HepG2 (cell line): ENCODE data around the gene LIPA. TPM values are rescaled to one million over a fixed set of nuclear protein-coding genes. Genes with fewer than 3 reads are reported as not detected.

Experiments
- ATF7-NPFF ChIP-seq: sonication (generic); formaldehyde crosslinking; IDR thresholded peaks from 2 replicates; pipeline ENCODE4 v1.8.1; 2023; ENCODE audit warnings: mild to moderate bottlenecking, low read depth, missing genetic modification reagents, moderate library complexity
- FOXK2 ChIP-seq: fragments of 450-650 bp; IDR thresholded peaks from 2 replicates; pipeline ENCODE4 v1.6.1; 2016
- GFI1 ChIP-seq: sonication (generic); formaldehyde crosslinking; IDR thresholded peaks from 2 replicates; pipeline ENCODE4 v1.5.0; 2020; ENCODE audit warnings: missing genetic modification reagents, mild to moderate bottlenecking, borderline replicate concordance
- HOXA7 ChIP-seq: sonication (generic); formaldehyde crosslinking; IDR thresholded peaks from 2 replicates; pipeline ENCODE4 v1.8.1; 2022; ENCODE audit warnings: mild to moderate bottlenecking, missing genetic modification reagents, moderate library complexity
- KLF13 ChIP-seq: sonication (generic); formaldehyde crosslinking; IDR thresholded peaks from 2 replicates; pipeline ENCODE4 v1.4.0; 2020; ENCODE audit warnings: mild to moderate bottlenecking, missing genetic modification reagents
- LCORL ChIP-seq, 2 experiments: fragments of 450-650 bp in 1 of 2; sonication (generic) in 1 of 2; formaldehyde crosslinking in 1 of 2; IDR thresholded peaks; 2 replicates each; pipeline versions ENCODE4 v1.5.0 to v1.6.1; 2017 to 2020; ENCODE audit warnings: antibody characterized with exemption in 1 of 2, missing genetic modification reagents in 1 of 2
- MAFG ChIP-seq: sonication (generic); formaldehyde crosslinking; IDR thresholded peaks from 2 replicates; pipeline ENCODE4 v1.5.1; 2020; ENCODE audit warnings: mild to moderate bottlenecking, missing genetic modification reagents
- MTA1 ChIP-seq: sonication (generic); formaldehyde crosslinking; IDR thresholded peaks from 2 replicates; pipeline ENCODE4 v1.4.0; 2020; ENCODE audit warnings: missing genetic modification reagents, mild to moderate bottlenecking, borderline replicate concordance
- NR2C2 ChIP-seq: sonication (generic); formaldehyde crosslinking; IDR thresholded peaks from 2 replicates; pipeline ENCODE4 v1.4.0; 2020; ENCODE audit warnings: missing genetic modification reagents, mild to moderate bottlenecking, moderate library complexity, borderline replicate concordance
- PLRG1 ChIP-seq: fragments of 450-650 bp; conservative IDR thresholded peaks from 2 replicates; pipeline ENCODE4 v1.6.1; 2016
- RARA ChIP-seq: IDR thresholded peaks from 2 replicates; pipeline ENCODE4 v1.6.1; 2016; ENCODE audit warnings: missing genetic modification reagents, missing compliant biosample characterization
- SALL2 ChIP-seq: sonication (generic); formaldehyde crosslinking; IDR thresholded peaks from 2 replicates; pipeline ENCODE4 v1.8.1; 2023; ENCODE audit warnings: mild to moderate bottlenecking, missing genetic modification reagents, inconsistent platforms
- SRSF9 ChIP-seq: fragments of 200-400 bp; formaldehyde crosslinking; IDR thresholded peaks from 2 replicates; pipeline ENCODE4 v1.6.1; 2018; ENCODE audit warnings: borderline replicate concordance, mild to moderate bottlenecking, low read depth, low read length; ENCODE audit not compliant: insufficient read depth, poor library complexity, severe bottlenecking
- SYNCRIP ChIP-seq: fragments of 200-400 bp; formaldehyde crosslinking; IDR thresholded peaks from 2 replicates; pipeline ENCODE4 v1.6.1; 2018; ENCODE audit warnings: mild to moderate bottlenecking, low read depth, low read length; ENCODE audit not compliant: insufficient read depth
- TBX2 ChIP-seq: sonication (generic); formaldehyde crosslinking; IDR thresholded peaks from 2 replicates; pipeline ENCODE4 v1.5.0; 2020; ENCODE audit warnings: missing genetic modification reagents, mild to moderate bottlenecking, borderline replicate concordance
- ZFYVE20 ChIP-seq: sonication (generic); formaldehyde crosslinking; IDR thresholded peaks from 2 replicates; pipeline ENCODE4 v1.8.0; 2023; ENCODE audit warnings: low read depth, mild to moderate bottlenecking, moderate library complexity, missing genetic modification reagents, borderline replicate concordance
- ZMYM2 ChIP-seq: sonication (generic); formaldehyde crosslinking; IDR thresholded peaks from 2 replicates; pipeline ENCODE4 v1.8.0; 2022; ENCODE audit warnings: mild to moderate bottlenecking, missing genetic modification reagents
- ZNF253 ChIP-seq: sonication (generic); formaldehyde crosslinking; IDR thresholded peaks from 2 replicates; pipeline ENCODE4 v1.8.0; 2022; ENCODE audit warnings: mild to moderate bottlenecking, missing genetic modification reagents, borderline replicate concordance
- ZNF317 ChIP-seq: sonication (generic); formaldehyde crosslinking; IDR thresholded peaks from 2 replicates; pipeline ENCODE4 v1.5.0; 2020; ENCODE audit warnings: mild to moderate bottlenecking, missing genetic modification reagents
- ZNF619 ChIP-seq: sonication (generic); formaldehyde crosslinking; IDR thresholded peaks from 2 replicates; pipeline ENCODE4 v1.4.0; 2020; ENCODE audit warnings: mild to moderate bottlenecking, missing genetic modification reagents
- ZNF629 ChIP-seq: sonication (generic); formaldehyde crosslinking; conservative IDR thresholded peaks from 2 replicates; pipeline ENCODE4 v1.5.0; 2020; ENCODE audit warnings: missing genetic modification reagents
- ZNF670 ChIP-seq: sonication (generic); formaldehyde crosslinking; IDR thresholded peaks from 2 replicates; pipeline ENCODE4 v1.8.0; 2022; ENCODE audit warnings: mild to moderate bottlenecking, missing genetic modification reagents, borderline replicate concordance
- ZSCAN30 ChIP-seq: sonication (generic); formaldehyde crosslinking; IDR thresholded peaks from 2 replicates; pipeline ENCODE4 v1.5.0; 2020; ENCODE audit warnings: mild to moderate bottlenecking, missing genetic modification reagents
- ZZZ3 ChIP-seq: sonication (generic); formaldehyde crosslinking; IDR thresholded peaks from 2 replicates; pipeline ENCODE4 v1.4.0; 2020; ENCODE audit warnings: missing genetic modification reagents, mild to moderate bottlenecking, borderline replicate concordance
- polyA plus RNA-seq, 8 experiments: library from polyadenylated mRNA; depleted of rRNA in 3 of 8; stranded (reverse) in 7 of 8; unstranded in 1 of 8; fragments of >200 nt; fragmentation: Illumina TruSeq in 4 of 8; extraction: Trizol in 4 of 8; gene quantifications; 2 replicates each; pipeline versions ENCODE4 v1.2.1 to v1.2.3, GENCODE V29; 2011 to 2016; ENCODE audit warnings: low read depth in 4 of 8, missing spikeins in 1 of 8, mixed read lengths in 1 of 8; ENCODE audit not compliant: insufficient read depth in 1 of 8
- total RNA-seq, 5 experiments: library from RNA; depleted of rRNA; stranded (reverse); fragments of >200 nt; fragmentation: Illumina TruSeq; extraction: Trizol; gene quantifications; 2 replicates each; pipeline ENCODE4 v1.2.3, GENCODE V29; 2016; ENCODE audit warnings: low read depth in 1 of 5
- TF ChIP-seq, protein P1 (sequence below): sonication (generic); formaldehyde crosslinking; IDR thresholded peaks from 2 replicates; pipeline ENCODE4 v1.5.0; 2020; ENCODE audit warnings: missing genetic modification reagents
- TF ChIP-seq, protein P2 (sequence below): sonication (generic); formaldehyde crosslinking; IDR thresholded peaks from 2 replicates; pipeline ENCODE4 v1.4.0; 2020; ENCODE audit warnings: missing genetic modification reagents
- TF ChIP-seq, protein P3 (sequence below): sonication (generic); formaldehyde crosslinking; IDR thresholded peaks from 2 replicates; pipeline ENCODE4 v1.4.0; 2020; ENCODE audit warnings: mild to moderate bottlenecking, missing genetic modification reagents
- TF ChIP-seq, protein P4 (sequence below): sonication (generic); formaldehyde crosslinking; IDR thresholded peaks from 2 replicates; pipeline ENCODE4 v1.8.1; 2023; ENCODE audit warnings: missing genetic modification reagents, mild to moderate bottlenecking, borderline replicate concordance
- TF ChIP-seq, protein P5 (sequence below): sonication (generic); formaldehyde crosslinking; IDR thresholded peaks from 2 replicates; pipeline ENCODE4 v1.5.0; 2020; ENCODE audit warnings: mild to moderate bottlenecking, missing genetic modification reagents, borderline replicate concordance

The LIPA gene
- total and polyA plus RNA-seq, 2 of the 13 experiments (the other 11 are each of a cell fraction or from before 2014, with no cell fraction given), result 57.1 to 79.5 TPM

DNA sequence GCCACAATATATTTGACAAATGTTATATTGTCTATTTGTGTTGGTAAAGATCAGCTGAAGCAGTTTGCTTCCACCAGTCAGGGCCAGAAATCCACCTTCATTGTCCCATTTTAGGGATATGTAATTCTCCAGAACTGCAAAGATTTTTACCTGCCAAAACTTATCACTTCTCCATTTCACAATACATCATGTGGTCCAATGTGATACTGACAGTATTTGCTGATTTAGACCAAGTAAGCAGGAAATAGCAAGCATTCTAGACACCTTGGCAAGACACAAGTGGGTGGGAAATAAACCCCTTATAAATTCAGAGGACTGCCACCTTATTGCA is 18.5 kb upstream of the LIPA start (continued):
- no peak for TF ChIP-seq ZNF317 (CRISPR knock-in tag)
- 0 out of 2 replicates have a peak, but pooled peaks have one; percentile 32 for TF ChIP-seq TBX2 (CRISPR knock-in tag)
- TF ChIP-seq SRSF9, result no peak
- no peak for TF ChIP-seq SYNCRIP
- no peak for TF ChIP-seq ZZZ3 (CRISPR knock-in tag)
- TF ChIP-seq, protein P1, sequence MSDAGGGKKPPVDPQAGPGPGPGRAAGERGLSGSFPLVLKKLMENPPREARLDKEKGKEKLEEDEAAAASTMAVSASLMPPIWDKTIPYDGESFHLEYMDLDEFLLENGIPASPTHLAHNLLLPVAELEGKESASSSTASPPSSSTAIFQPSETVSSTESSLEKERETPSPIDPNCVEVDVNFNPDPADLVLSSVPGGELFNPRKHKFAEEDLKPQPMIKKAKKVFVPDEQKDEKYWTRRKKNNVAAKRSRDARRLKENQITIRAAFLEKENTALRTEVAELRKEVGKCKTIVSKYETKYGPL, result no peak
- TF ChIP-seq NR2C2 (CRISPR knock-in tag), result 0 out of 2 replicates have a peak, but pooled peaks have one; percentile 6
- TF ChIP-seq ZNF619 (CRISPR knock-in tag), result no peak
- no peak for TF ChIP-seq FOXK2
- no peak for TF ChIP-seq HOXA7
- no peak for TF ChIP-seq GFI1 (CRISPR knock-in tag)
- TF ChIP-seq, protein P2, sequence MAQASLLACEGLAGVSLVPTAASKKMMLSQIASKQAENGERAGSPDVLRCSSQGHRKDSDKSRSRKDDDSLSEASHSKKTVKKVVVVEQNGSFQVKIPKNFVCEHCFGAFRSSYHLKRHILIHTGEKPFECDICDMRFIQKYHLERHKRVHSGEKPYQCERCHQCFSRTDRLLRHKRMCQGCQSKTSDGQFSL (CRISPR knock-in tag), result no peak
- TF ChIP-seq PLRG1, result no peak
- TF ChIP-seq ZNF670, result no peak
- TF ChIP-seq ZNF629, result 0 out of 2 replicates have a peak, but pooled peaks have one; percentile 4
- TF ChIP-seq RARA (CRISPR knock-in tag), result 0 out of 2 replicates have a peak, but pooled peaks have one; percentile 1
- no peak for TF ChIP-seq KLF13 (CRISPR knock-in tag)
- no peak for TF ChIP-seq SALL2
- no peak for TF ChIP-seq ZSCAN30 (CRISPR knock-in tag)
- no peak for TF ChIP-seq ZFYVE20 (CRISPR knock-in tag)
- TF ChIP-seq ATF7-NPFF (CRISPR knock-in tag), result no peak
- no peak for TF ChIP-seq LCORL (IDR thresholded peaks at IDR 0.05)
- no peak for TF ChIP-seq LCORL (CRISPR knock-in tag; IDR thresholded peaks at IDR 0.05)
- no peak for TF ChIP-seq ZNF253 (CRISPR knock-in tag)
- no peak for TF ChIP-seq MTA1 (CRISPR knock-in tag)
- TF ChIP-seq, protein P3, sequence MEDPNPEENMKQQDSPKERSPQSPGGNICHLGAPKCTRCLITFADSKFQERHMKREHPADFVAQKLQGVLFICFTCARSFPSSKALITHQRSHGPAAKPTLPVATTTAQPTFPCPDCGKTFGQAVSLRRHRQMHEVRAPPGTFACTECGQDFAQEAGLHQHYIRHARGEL, result no peak
- TF ChIP-seq, protein P4, sequence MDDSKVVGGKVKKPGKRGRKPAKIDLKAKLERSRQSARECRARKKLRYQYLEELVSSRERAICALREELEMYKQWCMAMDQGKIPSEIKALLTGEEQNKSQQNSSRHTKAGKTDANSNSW, result no peak
- 0 out of 2 replicates have a peak, but pooled peaks have one; percentile 13 for TF ChIP-seq ZMYM2 (CRISPR knock-in tag)
- TF ChIP-seq, protein P5, sequence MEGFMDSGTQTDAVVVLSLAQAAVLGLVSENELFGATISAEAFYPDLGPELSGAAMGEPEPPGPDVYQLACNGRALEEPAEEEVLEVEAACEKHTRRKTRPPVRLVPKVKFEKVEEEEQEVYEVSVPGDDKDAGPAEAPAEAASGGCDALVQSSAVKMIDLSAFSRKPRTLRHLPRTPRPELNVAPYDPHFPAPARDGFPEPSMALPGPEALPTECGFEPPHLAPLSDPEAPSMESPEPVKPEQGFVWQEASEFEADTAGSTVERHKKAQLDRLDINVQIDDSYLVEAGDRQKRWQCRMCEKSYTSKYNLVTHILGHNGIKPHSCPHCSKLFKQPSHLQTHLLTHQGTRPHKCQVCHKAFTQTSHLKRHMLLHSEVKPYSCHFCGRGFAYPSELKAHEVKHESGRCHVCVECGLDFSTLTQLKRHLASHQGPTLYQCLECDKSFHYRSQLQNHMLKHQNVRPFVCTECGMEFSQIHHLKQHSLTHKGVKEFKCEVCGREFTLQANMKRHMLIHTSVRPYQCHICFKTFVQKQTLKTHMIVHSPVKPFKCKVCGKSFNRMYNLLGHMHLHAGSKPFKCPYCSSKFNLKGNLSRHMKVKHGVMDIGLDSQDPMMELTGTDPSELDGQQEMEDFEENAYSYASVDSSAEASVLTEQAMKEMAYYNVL (CRISPR knock-in tag), result no peak
- TF ChIP-seq MAFG (CRISPR knock-in tag), result no peak
